HG03565 (cell line): ENCODE results near the gene GBA3.

Experiments used
- ATAC-seq: cut with Tn5 transposase; IDR thresholded peaks from one replicate; pipeline ENCODE4 v1.9.1; 2021; ENCODE audit warnings: mild to moderate bottlenecking, moderate library complexity; ENCODE audit not compliant: unreplicated experiment

Gene GBA3

GRCh38 chr4:22689428-22689827, 3.3 kb upstream of the GBA3 start:
- ATAC-seq, result no peak

- no peak for ATAC-seq
These were observed 2.3 kb downstream of the GBA3 start for GRCh38 chr4:22695029-22695428.

GRCh38 chr4:22695917-22696316, 3.2 kb downstream of the GBA3 start:
- ATAC-seq, result no peak

- ATAC-seq, result no peak
These were observed 11.2 kb downstream of the GBA3 start for GRCh38 chr4:22703912-22704311.

GRCh38 chr4:22707390-22707789, 14.7 kb downstream of the GBA3 start:
- peak; percentile 72 for ATAC-seq

- ATAC-seq, result no peak
These were observed 16.2 kb downstream of the GBA3 start for GRCh38 chr4:22708961-22709360.

- no peak for ATAC-seq
These were observed 19.4 kb downstream of the GBA3 start for GRCh38 chr4:22712105-22712504.

GRCh38 chr4:22712529-22712928, 19.8 kb downstream of the GBA3 start:
- ATAC-seq, result no peak

- ATAC-seq, result no peak
These were observed 21.1 kb downstream of the GBA3 start for GRCh38 chr4:22713841-22714240.

- ATAC-seq, result no peak
These were observed 26.5 kb downstream of the GBA3 start for GRCh38 chr4:22719218-22719617.

GRCh38 chr4:22720091-22720490, 27.4 kb downstream of the GBA3 start:
- no peak for ATAC-seq

- no peak for ATAC-seq
These were observed 28.5 kb downstream of the GBA3 start for GRCh38 chr4:22721204-22721603.

- ATAC-seq, result no peak
These were observed 37.3 kb downstream of the GBA3 start for GRCh38 chr4:22730021-22730420.

GRCh38 chr4:22733816-22734215, 41.1 kb downstream of the GBA3 start:
- ATAC-seq, result no peak

- no peak for ATAC-seq
These were observed 44.2 kb downstream of the GBA3 start for GRCh38 chr4:22736912-22737311.

GRCh38 chr4:22739968-22740367, 47.2 kb downstream of the GBA3 start:
- ATAC-seq, result no peak

- ATAC-seq, result no peak
These were observed 49.0 kb downstream of the GBA3 start for GRCh38 chr4:22741744-22742143.

GRCh38 chr4:22743290-22743689, 50.6 kb downstream of the GBA3 start:
- ATAC-seq, result no peak

- no peak for ATAC-seq
These were observed 51.8 kb downstream of the GBA3 start for GRCh38 chr4:22744478-22745062.

GRCh38 chr4:22745234-22745633, 52.5 kb downstream of the GBA3 start:
- ATAC-seq, result no peak

- ATAC-seq, result no peak
These were observed 61.4 kb downstream of the GBA3 start for GRCh38 chr4:22754116-22754515.

- ATAC-seq, result no peak
These were observed 69.8 kb downstream of the GBA3 start for GRCh38 chr4:22762548-22762947.

- no peak for ATAC-seq
These were observed 71.4 kb downstream of the GBA3 start for GRCh38 chr4:22764183-22764582.
